ENCODE results near the gene CEPT1.

CEPT1 gene

GRCh38 chr1:111193712-111194480 lies 53.9 kb downstream of the CEPT1 start:
- DNase-seq (ENCODE audit: low spot score): no peak

DNA sequence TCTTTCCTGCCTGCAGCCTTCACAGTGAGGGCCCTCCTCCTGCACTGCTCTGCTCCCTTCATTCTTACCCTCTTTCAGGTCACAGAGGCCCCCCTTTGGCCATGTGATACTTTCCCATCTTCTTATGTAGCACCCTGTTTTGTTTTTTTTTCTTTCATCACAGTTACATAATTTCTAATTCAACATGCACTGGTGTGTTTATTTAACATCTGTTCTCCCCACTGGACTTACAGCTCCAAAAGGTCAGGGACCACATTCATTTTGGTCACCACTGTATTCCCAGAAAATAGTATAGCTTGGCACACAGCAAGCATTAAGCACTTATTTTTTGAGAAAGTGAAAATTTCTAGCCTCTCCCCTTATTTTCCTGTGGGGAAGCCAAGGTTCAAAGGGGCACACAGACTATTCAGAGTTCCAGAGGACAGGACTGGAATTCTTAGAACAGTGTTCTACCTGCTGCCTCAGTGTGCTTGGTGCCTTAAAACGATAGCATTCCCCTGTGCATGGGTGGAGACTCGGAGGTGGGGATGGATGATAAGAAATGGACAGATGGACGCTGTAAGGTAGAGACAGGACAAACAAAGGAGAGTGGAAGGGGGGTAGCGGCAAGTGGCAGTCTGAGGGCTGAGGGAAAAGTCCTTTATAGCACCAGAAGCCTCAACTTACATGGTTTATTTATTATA lies 55.1 kb downstream of the CEPT1 start:
- no peak for DNase-seq (ENCODE audit: low spot score)

DNA sequence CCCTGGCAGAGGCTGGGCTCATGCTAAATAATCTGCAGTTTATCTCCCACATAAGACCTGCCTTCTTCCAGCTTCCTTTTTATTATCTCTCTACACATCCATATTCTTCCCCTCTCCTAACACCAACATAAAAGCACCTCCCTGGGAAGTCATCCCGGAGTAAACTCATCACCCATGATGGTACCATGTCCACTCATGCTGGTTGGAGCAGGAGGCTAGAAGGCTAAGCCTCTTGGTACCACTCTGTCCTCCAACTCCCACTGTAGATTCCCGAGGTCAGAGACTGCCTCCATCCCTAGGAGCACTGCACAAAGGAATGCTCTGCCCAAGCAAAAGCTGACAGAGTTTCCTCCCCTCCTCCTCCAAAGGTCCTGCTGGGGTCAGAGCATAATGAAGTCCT lies 56.2 kb downstream of the CEPT1 start:
- no peak for DNase-seq (ENCODE audit: low spot score)

DNA sequence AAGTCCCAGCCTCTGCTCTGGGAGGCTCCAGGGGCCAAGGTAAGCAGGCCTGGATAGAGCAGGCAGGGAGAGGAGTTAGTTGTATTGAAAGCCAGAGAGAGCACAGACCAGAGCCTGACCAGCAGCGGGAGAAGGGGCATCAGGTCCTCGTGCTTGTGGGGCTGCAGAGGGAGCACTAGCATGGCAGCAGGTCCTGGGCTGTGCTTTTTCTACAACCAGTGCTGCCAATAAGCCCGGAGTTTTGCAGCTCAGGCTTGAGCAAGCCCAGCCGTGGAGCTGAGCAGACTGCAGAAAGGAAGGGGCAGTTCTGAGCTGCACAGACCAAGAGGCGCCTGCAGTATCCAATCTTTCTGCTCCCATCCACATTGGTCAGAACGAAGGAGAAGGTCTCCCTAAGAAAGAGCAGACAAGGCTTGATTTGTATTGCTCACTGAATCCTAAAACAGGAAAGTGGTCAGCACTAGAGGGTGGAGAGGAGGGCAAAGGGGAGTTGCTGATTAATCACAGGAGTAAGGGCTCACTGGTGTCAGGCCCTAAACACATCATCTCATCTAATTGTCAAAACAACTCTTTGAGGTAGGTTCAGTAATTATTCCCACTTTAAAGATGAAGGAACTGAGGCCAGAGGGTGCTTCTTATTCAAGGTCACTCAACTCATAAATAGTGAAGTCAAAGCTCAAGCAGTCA lies 57.7 kb downstream of the CEPT1 start:
- DNase-seq (ENCODE audit: low spot score): no peak

GRCh38 chr1:111198836-111199235 lies 58.8 kb downstream of the CEPT1 start:
- no peak for DNase-seq (ENCODE audit: low spot score)

DNA sequence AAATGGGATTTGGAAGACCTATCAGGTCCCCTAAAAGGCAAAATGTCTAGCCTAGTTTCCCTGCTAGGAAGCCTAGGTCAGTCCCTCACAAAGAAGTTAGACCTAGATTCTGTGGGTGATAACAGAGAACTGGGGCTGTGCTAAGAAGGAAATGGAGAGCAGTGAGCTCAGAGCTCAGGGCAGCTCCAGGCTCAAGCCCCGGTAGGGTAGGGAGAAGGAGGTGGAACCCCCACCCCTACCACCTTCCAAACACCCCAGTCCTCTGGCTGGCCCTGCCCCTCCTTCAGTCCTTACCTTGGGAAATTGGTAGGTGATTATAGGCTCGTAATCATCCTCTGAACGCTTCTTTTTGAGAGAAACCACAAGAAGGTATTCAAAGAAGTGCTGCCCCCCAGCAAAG lies 59.3 kb downstream of the CEPT1 start:
- no peak for DNase-seq (ENCODE audit: low spot score)

- no peak for DNase-seq (ENCODE audit: low spot score)
Observed at GRCh38 chr1:111199881-111200801, 60.1 kb downstream of the CEPT1 start, which contains the start of gene DENND2D. TSS of gene DENND2D (minus strand) at chr1:111200646. CDS start at chr1:111200459, 187 bp downstream.

- no peak for DNase-seq (ENCODE audit: low spot score)
Observed at GRCh38 chr1:111200802-111201161, 60.8 kb downstream of the CEPT1 start.

DNA sequence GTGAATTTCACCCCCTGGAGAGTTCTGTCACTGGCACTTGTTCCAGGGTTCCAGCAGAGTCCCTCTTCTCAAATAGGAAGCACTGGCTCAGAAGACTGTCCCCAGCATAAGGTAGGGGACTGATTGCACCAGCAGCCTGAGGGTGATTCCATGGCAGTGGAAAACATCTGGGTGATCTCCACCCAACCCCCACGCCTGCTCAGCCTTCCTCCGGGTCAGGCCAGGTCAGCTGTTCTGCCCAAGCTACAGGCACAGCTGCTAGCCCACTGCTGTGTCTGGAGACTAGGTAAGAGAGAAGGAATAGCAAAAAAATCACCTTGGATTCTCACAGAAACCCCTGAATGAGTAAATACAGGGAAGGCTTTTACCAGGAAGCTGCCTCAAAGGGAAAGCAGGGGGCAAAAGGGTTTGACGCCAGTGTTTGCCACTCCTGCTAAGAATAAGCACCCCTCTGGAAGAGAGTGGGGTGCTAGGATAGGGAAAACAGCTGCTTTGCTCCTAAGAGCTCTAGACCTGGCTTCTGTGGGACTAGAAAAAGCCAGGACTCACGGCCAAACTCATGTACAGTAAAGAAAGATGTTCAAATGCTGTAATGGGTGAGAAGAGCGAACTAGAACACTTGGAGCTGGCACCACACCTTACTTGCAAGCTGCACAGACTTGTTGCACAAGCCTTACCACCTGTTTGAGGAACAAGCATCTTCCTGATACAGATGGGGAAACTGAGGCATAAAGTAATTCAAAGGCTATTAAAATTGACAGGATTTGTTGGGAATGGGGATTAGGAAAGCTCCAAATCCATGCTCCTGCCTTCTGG lies 61.5 kb downstream of the CEPT1 start:
- no peak for DNase-seq (ENCODE audit: low spot score)

GRCh38 chr1:111202366-111202706 lies 62.3 kb downstream of the CEPT1 start:
- DNase-seq (ENCODE audit: low spot score): no peak

DNA sequence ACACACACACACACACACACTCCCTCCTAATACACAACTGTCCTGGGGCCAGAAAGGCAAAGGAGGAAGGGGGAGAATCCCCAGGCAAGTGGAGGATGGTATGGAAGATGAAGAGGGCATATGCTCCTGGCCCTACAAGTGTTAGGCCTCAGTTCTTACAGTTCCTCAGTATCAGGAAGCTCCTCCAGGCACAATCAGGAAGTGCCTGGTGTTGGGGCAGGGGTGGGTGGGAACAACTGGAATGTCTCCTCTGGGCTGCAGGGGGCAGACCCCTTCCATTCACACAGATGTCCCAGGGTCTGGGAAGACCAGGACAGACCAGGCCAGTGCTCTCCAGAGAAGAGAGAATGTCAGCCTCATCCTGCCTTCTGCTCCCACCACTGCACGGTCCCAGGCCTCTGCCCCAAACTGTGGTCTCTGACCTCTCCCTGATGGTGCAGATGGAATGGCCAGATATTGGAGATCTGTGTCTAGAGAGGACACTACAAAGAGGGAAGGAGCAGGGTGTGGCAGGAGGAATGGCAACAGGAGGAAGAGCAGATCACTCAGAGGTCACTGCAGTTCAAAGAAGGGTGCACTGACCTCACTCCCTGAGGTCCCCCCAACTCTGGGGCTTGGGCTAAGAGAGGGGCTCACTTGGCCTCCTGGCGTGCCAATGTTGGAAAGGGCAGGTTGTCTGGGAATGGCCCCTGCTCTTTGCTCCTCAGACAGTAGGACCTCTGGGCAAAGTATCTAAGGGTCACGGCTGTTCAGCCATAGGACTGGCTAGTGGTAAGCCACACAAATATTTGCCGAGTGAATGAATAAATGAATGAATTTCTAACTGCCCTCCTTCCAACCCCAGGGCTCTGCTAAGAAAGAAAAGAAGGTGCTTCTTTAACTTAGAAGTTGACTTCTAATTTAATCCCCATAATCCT lies 62.9 kb downstream of the CEPT1 start:
- DNase-seq (ENCODE audit: low spot score): no peak

DNA sequence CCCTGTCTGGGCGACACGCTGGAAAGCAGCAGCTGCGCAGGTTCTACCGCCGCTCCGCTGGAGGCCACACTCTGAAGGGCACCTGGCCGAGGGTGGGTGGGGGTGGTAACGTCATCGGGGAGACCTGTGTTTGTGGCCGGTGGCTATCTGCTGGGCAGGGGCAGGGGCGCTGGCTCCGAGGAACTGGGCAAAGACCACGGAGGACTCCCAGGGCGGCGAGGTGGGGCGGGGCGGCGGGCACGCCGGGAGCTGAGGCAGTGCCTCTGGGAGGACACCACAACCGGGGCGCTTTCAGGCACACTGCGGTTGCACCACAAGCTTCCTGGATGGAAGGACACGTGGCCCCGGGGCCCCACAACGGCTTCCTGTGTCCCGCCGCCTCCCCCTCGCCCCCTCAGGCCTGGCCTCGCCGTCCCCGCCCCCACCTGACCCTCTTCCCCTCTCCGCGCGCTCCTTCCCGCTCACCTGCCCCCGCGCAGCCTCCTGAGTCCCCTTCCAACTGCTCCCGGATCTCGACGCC lies 63.7 kb downstream of the CEPT1 start:
- DNase-seq (ENCODE audit: low spot score): no peak

DNA sequence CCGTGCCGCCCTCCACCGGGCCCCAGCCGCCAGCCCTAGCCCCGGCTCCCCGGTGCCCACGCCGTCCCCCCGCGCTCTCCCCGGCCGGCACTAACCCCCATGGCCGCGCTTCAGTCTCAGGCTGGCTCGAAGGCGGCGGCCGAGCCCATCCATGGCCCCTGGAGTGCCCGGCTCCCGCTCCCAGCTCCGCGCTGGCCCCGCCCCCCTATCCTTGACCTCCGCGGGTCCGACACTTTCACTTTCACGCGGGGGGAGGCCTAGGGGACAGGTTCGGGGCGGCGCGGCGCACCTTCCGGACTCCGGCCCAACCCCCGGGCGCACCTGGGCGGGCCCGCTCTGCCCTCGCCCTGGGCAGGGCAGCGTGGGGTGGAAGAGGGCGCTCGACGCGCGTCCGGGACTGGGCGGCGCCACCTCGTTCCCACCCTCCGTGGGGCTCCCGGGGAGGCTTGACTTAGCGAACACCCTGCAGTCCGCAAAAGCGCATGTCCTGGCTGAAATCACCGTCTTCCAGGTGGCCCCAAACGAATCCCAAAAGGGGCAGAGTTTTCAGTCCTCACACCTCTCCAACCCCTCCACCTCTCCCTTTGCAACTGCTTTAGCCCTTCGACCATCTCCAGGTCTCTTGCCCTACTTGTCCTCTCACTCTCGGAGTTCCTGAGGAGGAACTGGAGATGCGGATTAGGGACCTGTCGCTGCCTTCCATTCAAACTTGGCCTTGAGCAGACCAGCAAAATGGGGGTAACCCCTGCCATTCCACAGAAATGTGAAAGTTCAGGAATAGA lies 64.4 kb downstream of the CEPT1 start:
- no peak for DNase-seq (ENCODE audit: low spot score)

- DNase-seq (ENCODE audit: low spot score): no peak
Observed at GRCh38 chr1:111204983-111205713, 65.1 kb downstream of the CEPT1 start.

- DNase-seq (ENCODE audit: low spot score): no peak
Observed at GRCh38 chr1:111205714-111206050, 65.7 kb downstream of the CEPT1 start.

- no peak for DNase-seq (ENCODE audit: low spot score)
Observed at GRCh38 chr1:111208921-111209320, 68.9 kb downstream of the CEPT1 start.

DNA sequence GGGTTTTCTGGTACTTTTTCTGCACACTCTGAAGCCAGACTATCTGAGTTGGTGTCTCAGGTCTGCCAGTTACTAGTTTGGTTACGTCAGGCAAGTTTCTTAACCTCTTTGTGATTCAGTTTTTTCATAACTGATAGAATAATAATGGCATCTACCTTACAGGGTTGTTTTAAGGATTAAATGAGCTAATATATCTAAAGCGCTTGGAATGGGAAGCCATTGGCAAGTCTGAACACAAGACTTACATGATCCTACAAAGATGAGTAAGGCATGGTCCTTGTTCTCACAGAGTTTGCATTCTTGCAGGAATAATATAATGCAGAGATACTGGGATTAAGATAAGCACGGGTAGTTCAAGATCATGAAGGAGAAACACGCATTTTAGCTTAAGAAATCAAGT lies 69.6 kb downstream of the CEPT1 start:
- DNase-seq (ENCODE audit: low spot score): no peak

DNA sequence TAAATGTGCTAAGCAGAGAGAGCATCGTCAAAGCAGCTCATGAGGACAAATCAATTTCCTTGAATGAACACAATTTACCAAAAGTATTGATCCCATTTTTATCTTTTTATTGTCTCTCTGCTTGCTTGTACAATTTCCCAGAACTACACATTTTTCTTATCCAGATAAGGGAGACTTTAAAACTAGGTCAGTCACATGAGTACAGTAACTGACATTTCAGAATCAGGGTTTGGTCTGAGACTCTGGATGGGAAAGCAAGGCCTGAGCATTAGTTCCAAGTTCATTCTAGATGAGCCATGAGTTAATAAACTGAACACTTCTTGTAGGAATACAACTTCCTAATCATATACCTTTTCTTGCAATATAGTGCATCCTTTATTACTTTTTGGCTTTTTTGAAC lies 71.9 kb downstream of the CEPT1 start:
- DNase-seq (ENCODE audit: low spot score): no peak
